22Rv1 (cell line): ENCODE measurements around the gene RAB30.

Experiments
- CTCF ChIP-seq: fragments of 450-650 bp; IDR thresholded peaks from 2 replicates; pipeline ENCODE4 v1.5.1; 2017; ENCODE audit warnings: mild to moderate bottlenecking
- ZFX ChIP-seq: fragments of 450-650 bp; IDR thresholded peaks from 2 replicates; pipeline ENCODE4 v1.6.1; 2017; ENCODE audit warnings: antibody characterized with exemption, borderline replicate concordance

DNA sequence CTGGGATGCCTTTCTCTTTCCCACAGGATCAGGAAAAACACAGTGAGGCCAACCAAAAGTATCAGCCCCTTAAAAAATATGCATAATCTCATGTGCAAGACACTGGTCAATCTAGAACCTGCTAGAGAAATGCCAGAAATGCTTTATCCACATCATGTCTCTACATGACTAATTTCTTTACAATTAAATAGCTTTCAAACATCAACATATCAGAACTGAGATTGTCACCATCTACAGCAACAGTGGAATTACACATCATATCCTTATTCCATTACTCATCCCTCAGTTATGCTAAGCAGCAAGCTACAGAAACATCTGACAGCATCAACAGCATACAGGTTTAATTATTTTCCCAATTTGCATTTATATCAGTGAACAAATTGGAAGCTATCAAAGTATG lies 91.4 kb downstream of the RAB30 start:
- TF ChIP-seq CTCF (no peak), ZFX (no peak)
